IMR-90 (cell line): ENCODE data around the gene SH2D4B. TPM values are rescaled to one million over a fixed set of nuclear protein-coding genes. Genes with fewer than 3 reads are reported as not detected.

Experiments used
- ATAC-seq: fragments of 200-7000 bp; cut with Tn5 transposase; 2 replicates; pipeline ENCODE4 v1.9.1; 2020; ENCODE audit warnings: low read depth, mild to moderate bottlenecking, moderate library complexity
- BruUV-seq: library from RNA; stranded (reverse); fragments of 400-500 nt; replicated peaks from 2 replicates; lab custom pipeline; 2021; lab: Mats Ljungman, UMichigan
- CTCF ChIA-PET: fragments of 300-600 bp; formaldehyde crosslinking; extraction: SDS; loops from one replicate; lab custom pipeline; 2021; ENCODE audit warnings: antibody characterized with exemption; lab: Yijun Ruan, JAX
- POLR2A ChIA-PET: fragments of 300-600 bp; sonication (Branson Sonifier 250); formaldehyde crosslinking; loops from one replicate; lab custom pipeline; 2022; ENCODE audit warnings: antibody characterized with exemption; ENCODE audit not compliant: unreplicated experiment; lab: Charles Lee
- DNase-seq: peaks from one replicate; pipeline ENCODE4 v3.0.0; 2013
- H2AFZ ChIP-seq: replicated peaks from 2 replicates; pipeline ENCODE3; 2013; ENCODE audit warnings: low read length, mild to moderate bottlenecking; ENCODE audit not compliant: poor library complexity
- H2AK5ac ChIP-seq: 2 replicates; pipeline ENCODE4 v1.6.1; 2013; ENCODE audit warnings: low read depth, low read length, inconsistent platforms
- H2AK9ac ChIP-seq: replicated peaks from 2 replicates; pipeline ENCODE3; 2013; ENCODE audit warnings: mild to moderate bottlenecking, low read depth, low read length, moderate library complexity; ENCODE audit not compliant: poor library complexity
- H2BK120ac ChIP-seq: 2 replicates; pipeline ENCODE4 v1.6.1; 2013; ENCODE audit warnings: low read depth, low read length, inconsistent platforms
- H2BK15ac ChIP-seq: 3 replicates; pipeline ENCODE4 v1.6.1; 2013; ENCODE audit warnings: low read depth, low read length, inconsistent platforms
- H2BK20ac ChIP-seq: 2 replicates; pipeline ENCODE4 v1.6.1; 2013; ENCODE audit warnings: low read depth, mild to moderate bottlenecking, inconsistent platforms, low read length, moderate library complexity
- H2BK5ac ChIP-seq: 2 replicates; pipeline ENCODE4 v1.6.1; 2013; ENCODE audit warnings: mild to moderate bottlenecking, low read depth, low read length, inconsistent platforms; ENCODE audit not compliant: poor library complexity, severe bottlenecking
- H3K14ac ChIP-seq: replicated peaks from 2 replicates; pipeline ENCODE4 v1.6.1; 2013; ENCODE audit warnings: low read depth, low read length, inconsistent platforms
- H3K18ac ChIP-seq: 2 replicates; pipeline ENCODE4 v1.6.1; 2013; ENCODE audit warnings: low read depth, low read length, control low read depth
- H3K23ac ChIP-seq: 2 replicates; pipeline ENCODE4 v1.6.1; 2013; ENCODE audit warnings: low read depth, low read length, inconsistent platforms
- H3K27ac ChIP-seq: 2 replicates; pipeline ENCODE4 v1.5.1; 2013; ENCODE audit warnings: mild to moderate bottlenecking, control low read depth, low read length; ENCODE audit not compliant: insufficient read depth
- H3K27me3 ChIP-seq: 2 replicates; pipeline ENCODE4 v1.6.1; 2013; ENCODE audit warnings: low read length; ENCODE audit not compliant: control insufficient read depth, insufficient read depth
- H3K36me3 ChIP-seq: 2 replicates; pipeline ENCODE4 v1.6.1; 2013; ENCODE audit warnings: low read length, mixed read lengths; ENCODE audit not compliant: control insufficient read depth, insufficient read depth
- H3K4ac ChIP-seq: 2 replicates; pipeline ENCODE4 v1.6.1; 2013; ENCODE audit warnings: low read depth, low read length, inconsistent platforms
- H3K4me1 ChIP-seq: 2 replicates; pipeline ENCODE4 v1.6.1; 2013; ENCODE audit warnings: low read length, mixed read lengths; ENCODE audit not compliant: control insufficient read depth, insufficient read depth
- H3K4me2 ChIP-seq: 2 replicates; pipeline ENCODE4 v1.6.1; 2013; ENCODE audit warnings: low read depth, mild to moderate bottlenecking, control low read depth, low read length, moderate library complexity
- H3K4me3 ChIP-seq: 2 replicates; pipeline ENCODE4 v1.5.1; 2013; ENCODE audit warnings: low read depth, mild to moderate bottlenecking, control low read depth, low read length, moderate library complexity; ENCODE audit not compliant: insufficient read depth
- H3K56ac ChIP-seq: 2 replicates; pipeline ENCODE4 v1.6.1; 2013; ENCODE audit warnings: low read length, inconsistent platforms; ENCODE audit not compliant: insufficient read depth; ENCODE audit errors: extremely low read depth
- H3K79me1 ChIP-seq, 2 experiments: 2 replicates each; pipeline ENCODE4 v1.6.1; 2013; ENCODE audit warnings: low read length in 2 of 2, inconsistent platforms in 1 of 2, low read depth in 1 of 2
- H3K9ac ChIP-seq: 2 replicates; pipeline ENCODE4 v1.6.1; 2013; ENCODE audit warnings: low read depth, low read length, control low read depth
- H3K9me1 ChIP-seq: 2 replicates; pipeline ENCODE4 v1.6.1; 2013; ENCODE audit warnings: low read length, inconsistent platforms; ENCODE audit not compliant: insufficient read depth
- H3K9me3 ChIP-seq: 2 replicates; pipeline ENCODE4 v1.6.1; 2013; ENCODE audit warnings: low read length; ENCODE audit not compliant: control insufficient read depth, insufficient read depth
- H4K20me1 ChIP-seq: 2 replicates; pipeline ENCODE4 v1.6.1; 2013; ENCODE audit warnings: low read length, inconsistent platforms; ENCODE audit not compliant: insufficient read depth
- H4K5ac ChIP-seq: 2 replicates; pipeline ENCODE4 v1.6.1; 2013; ENCODE audit warnings: mild to moderate bottlenecking, low read depth, low read length, control low read depth
- H4K8ac ChIP-seq, 2 experiments: 2 replicates each; pipeline ENCODE4 v1.6.1; 2013; ENCODE audit warnings: low read depth in 2 of 2, low read length in 2 of 2, control low read depth in 1 of 2, inconsistent platforms in 1 of 2
- H4K91ac ChIP-seq: 2 replicates; pipeline ENCODE4 v1.6.1; 2013; ENCODE audit warnings: low read depth, low read length, inconsistent platforms; ENCODE audit not compliant: insufficient read depth
- BHLHE40 ChIP-seq: fragments of 150-350 bp; IDR thresholded peaks from 2 replicates; pipeline ENCODE4 v1.6.1; 2016; ENCODE audit warnings: mild to moderate bottlenecking, low read depth, low read length
- MAFK ChIP-seq: IDR thresholded peaks from 2 replicates; pipeline ENCODE4 v1.6.1; 2012; ENCODE audit warnings: low read depth, low read length, improper control_type of control experiment
- MAZ ChIP-seq: IDR thresholded peaks from 2 replicates; pipeline ENCODE4 v1.6.1; 2012; ENCODE audit warnings: low read depth, mild to moderate bottlenecking, low read length, improper control_type of control experiment, moderate library complexity, borderline replicate concordance
- MXI1 ChIP-seq: IDR thresholded peaks from 2 replicates; pipeline ENCODE4 v1.6.1; 2012; ENCODE audit warnings: low read depth, mild to moderate bottlenecking, low read length, moderate library complexity, borderline replicate concordance
- POLR2A ChIP-seq: IDR thresholded peaks from 2 replicates; pipeline ENCODE4 v1.6.1; 2012; ENCODE audit warnings: mild to moderate bottlenecking, low read depth, low read length
- RCOR1 ChIP-seq: IDR thresholded peaks from 2 replicates; pipeline ENCODE4 v1.6.1; 2012; ENCODE audit warnings: mild to moderate bottlenecking, low read length, improper control_type of control experiment; ENCODE audit not compliant: insufficient replicate concordance
- RFX5 ChIP-seq: IDR thresholded peaks from 2 replicates; pipeline ENCODE4 v1.8.0; 2012; ENCODE audit warnings: low read depth, mild to moderate bottlenecking, low read length, moderate library complexity
- SMC3 ChIP-seq: fragments of 150-350 bp; IDR thresholded peaks from 2 replicates; pipeline ENCODE4 v1.6.1; 2016; ENCODE audit warnings: low read depth, mild to moderate bottlenecking, antibody characterized with exemption, low read length, moderate library complexity
- WGBS, 2 experiments: methylation state at CpG; one replicate each; pipeline versions ENCODE4 v1.1.5 to v1.1.7; 2013; ENCODE audit warnings: missing lambda C conversion rate in 2 of 2; ENCODE audit not compliant: insufficient read length in 1 of 2; ENCODE audit errors: extremely low coverage in 2 of 2; 5-methylcytosine and 5-hydroxymethylcytosine counted together
- dilution Hi-C: fragments of 300-500 bp; cut with HindIII; formaldehyde crosslinking; loops from one replicate; pipeline ENCODE4 v1.14.3; 2018; ENCODE audit warnings: low sequenced_read_pairs; ENCODE audit not compliant: unreplicated experiment
- in situ Hi-C: fragments of 300-500 bp; cut with MboI; formaldehyde crosslinking; loops from 3 replicates; pipeline ENCODE4 v1.14.3; 2019; ENCODE audit warnings: low sequenced_read_pairs, inconsistent platforms, mixed read lengths
- intact Hi-C: fragments of 100-400 bp; cut with micrococcal nuclease; formaldehyde crosslinking; loops from 2 replicates; pipeline ENCODE4 v1.10.0; 2022
- polyA plus RNA-seq, 3 experiments: library from polyadenylated mRNA; depleted of rRNA; stranded (reverse); fragments of >200 nt; gene quantifications; 2 replicates each; pipeline ENCODE4 v1.2.3, GENCODE V29; 2012; ENCODE audit warnings: low replicate concordance in 1 of 3
- total RNA-seq: library from RNA; depleted of rRNA; stranded (reverse); fragments of >200 nt; gene quantifications from 2 replicates; pipeline ENCODE4 v1.2.3, GENCODE V29; 2012
- TF ChIP-seq, protein P1 (sequence below): fragments of 150-350 bp; IDR thresholded peaks from 2 replicates; pipeline ENCODE4 v1.6.1; 2016; ENCODE audit warnings: low read depth, mild to moderate bottlenecking, low read length, moderate library complexity, borderline replicate concordance
- TF ChIP-seq, protein P2 (sequence below): conservative IDR thresholded peaks from 2 replicates; pipeline ENCODE4 v1.5.1; 2012; ENCODE audit warnings: mild to moderate bottlenecking, low read depth, low read length, improper control_type of control experiment

SH2D4B gene
- total and polyA plus RNA-seq, 2 of the 4 experiments (the other 2 are of a cell fraction): not detected

DNA sequence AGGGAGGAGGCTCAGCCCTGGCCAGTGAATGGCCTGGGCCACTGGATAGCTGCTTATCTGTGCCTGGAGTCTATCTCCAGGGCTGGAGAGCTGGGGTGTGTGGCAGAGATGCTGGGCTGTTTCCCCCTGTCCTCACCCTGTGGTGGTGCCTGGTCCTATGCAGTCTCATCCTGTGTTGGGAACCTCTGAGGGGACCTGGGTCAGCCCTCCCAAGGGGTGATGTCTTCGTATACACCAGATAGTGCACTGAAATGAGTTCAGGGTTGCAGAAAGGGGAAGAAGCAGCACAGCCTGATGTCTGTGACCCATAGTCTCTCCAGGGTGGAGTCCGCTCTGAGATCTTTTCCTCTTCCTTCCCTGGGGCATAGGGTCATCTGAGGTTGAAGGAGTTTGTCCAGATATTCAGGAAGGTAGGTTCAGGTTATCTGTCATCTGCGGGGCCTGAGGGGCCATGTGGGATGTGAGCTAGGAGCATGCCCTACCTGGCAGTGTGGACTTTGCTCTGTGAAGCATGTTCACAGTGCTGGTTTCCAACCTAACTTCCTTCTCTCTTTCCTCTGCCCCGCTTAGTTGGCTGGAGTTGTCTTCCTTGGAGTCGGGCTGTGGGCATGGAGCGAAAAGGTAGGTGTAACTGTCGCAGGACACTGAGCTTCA lies 33.4 kb upstream of the SH2D4B start (continued):
- no peak for TF ChIP-seq SMC3

DNA sequence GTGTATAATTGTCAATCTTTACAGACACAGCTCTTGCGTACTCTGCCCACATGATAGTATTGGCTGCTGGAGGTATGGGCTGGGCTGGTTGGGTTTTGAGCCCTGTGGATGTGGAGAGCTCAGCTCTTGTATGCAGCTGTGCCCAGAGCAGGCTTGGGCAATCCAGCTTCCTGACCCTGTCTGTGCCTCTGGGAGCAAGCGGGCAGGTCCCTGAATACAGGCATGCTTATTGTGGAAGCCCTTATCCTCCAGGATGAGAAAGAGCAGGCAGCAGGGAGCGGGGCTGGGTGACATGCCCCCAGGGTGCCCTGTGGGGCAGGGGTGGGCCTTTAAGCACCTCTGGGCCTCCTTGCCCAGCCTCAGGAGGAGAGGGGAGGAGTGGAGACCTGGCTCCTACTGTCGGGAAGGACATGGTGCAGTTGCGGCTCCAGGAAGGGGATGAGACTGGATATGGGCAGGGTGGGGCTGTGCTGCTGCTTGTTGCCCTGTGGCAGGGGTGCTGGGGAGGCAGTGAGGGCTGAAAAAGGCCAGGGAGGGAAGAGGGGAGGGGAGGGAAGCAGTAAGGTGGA lies 32.7 kb upstream of the SH2D4B start:
- peak overlapping the region; percentile 91 for H2AK5ac ChIP-seq
- ChIA-PET CTCF (interaction anchor here (0.5 to 3.5 kb wide), 10 partner anchors 9 to 124 kb away, joined by 3 to 32 read pairs (median 6); no protein-coding TSS in a partner anchor), POLR2A (interaction anchor here (1.4 kb wide), 1 partner anchor 46 kb away, joined by 3 read pairs; no protein-coding TSS in a partner anchor)
- 0 out of 2 replicates have a peak overlapping the region, but pooled peaks have one; percentile 1 for H2BK20ac ChIP-seq
- H2BK120ac ChIP-seq: peak overlapping the region; percentile 77
- H3K27me3 ChIP-seq: no peaks in the 10 kb centered on the region
- peak overlapping the region; percentile 71 for H3K23ac ChIP-seq
- dilution Hi-C loops: no loop called here
- no peak overlapping the region for H3K4me2 ChIP-seq
- peak overlapping the region; percentile 32; the same call in 1 of the 2 replicates for H3K14ac ChIP-seq
- ATAC-seq: no peak
- H3K56ac ChIP-seq: no peak overlapping the region
- no TSS peak for BruUV-seq
- H3K18ac ChIP-seq: no peak overlapping the region
- H2AFZ ChIP-seq: peak overlapping the region; percentile 82
- no peak for DNase-seq
- peak overlapping the region; percentile 81 for H4K91ac ChIP-seq
- H3K36me3 ChIP-seq: peaks cover 7% of the 10 kb centered on the region; the same call in 1 of the 2 replicates
- intact Hi-C loops: loop anchor here (1.0 to 2.0 kb wide), 3 partner anchors 50 to 116 kb away; no protein-coding TSS in a partner anchor
- H2AK9ac ChIP-seq: peak overlapping the region; percentile 89
- H4K20me1 ChIP-seq: peaks cover 7% of the 10 kb centered on the region; the same call in 1 of the 2 replicates
- peak overlapping the region; percentile 86 for H3K4ac ChIP-seq
- WGBS, 2 experiments: 80% methylated on average over 1 of the region's 5 CpGs; no CpG with 5 or more reads in 1 of the 2 experiments
- peaks cover 45% of the 10 kb centered on the region for H3K9me1 ChIP-seq
- in situ Hi-C loops: loop anchor here (5.0 kb wide), 1 partner anchor 48 kb away; no protein-coding TSS in a partner anchor
- peaks cover 30 to 82% of the 10 kb centered on the region in 2 experiments for H3K79me1 ChIP-seq
- no peak overlapping the region for H4K5ac ChIP-seq
- peak overlapping the region in 1 of 2 experiments; percentile 77; a peak in 2 of 4 replicates for H4K8ac ChIP-seq
- H3K27ac ChIP-seq: peak overlapping the region; percentile 11; the same call in 1 of the 2 replicates
- peak overlapping the region; percentile 10 for H2BK5ac ChIP-seq
- 0 out of 3 replicates have a peak overlapping the region, but pooled peaks have one; percentile 72 for H2BK15ac ChIP-seq
- no peak overlapping the region for H3K4me3 ChIP-seq
- no peak overlapping the region for H3K9ac ChIP-seq
- no peaks in the 10 kb centered on the region for H3K9me3 ChIP-seq
- H3K4me1 ChIP-seq: peaks cover 39% of the 10 kb centered on the region
- TF ChIP-seq, protein P1, sequence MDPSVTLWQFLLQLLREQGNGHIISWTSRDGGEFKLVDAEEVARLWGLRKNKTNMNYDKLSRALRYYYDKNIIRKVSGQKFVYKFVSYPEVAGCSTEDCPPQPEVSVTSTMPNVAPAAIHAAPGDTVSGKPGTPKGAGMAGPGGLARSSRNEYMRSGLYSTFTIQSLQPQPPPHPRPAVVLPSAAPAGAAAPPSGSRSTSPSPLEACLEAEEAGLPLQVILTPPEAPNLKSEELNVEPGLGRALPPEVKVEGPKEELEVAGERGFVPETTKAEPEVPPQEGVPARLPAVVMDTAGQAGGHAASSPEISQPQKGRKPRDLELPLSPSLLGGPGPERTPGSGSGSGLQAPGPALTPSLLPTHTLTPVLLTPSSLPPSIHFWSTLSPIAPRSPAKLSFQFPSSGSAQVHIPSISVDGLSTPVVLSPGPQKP: no peak
- no peak for TF ChIP-seq POLR2A
- TF ChIP-seq MAFK: no peak
- TF ChIP-seq BHLHE40: no peak
- no peak for TF ChIP-seq MXI1
- TF ChIP-seq RCOR1: no peak
- TF ChIP-seq MAZ: no peak
- no peak for TF ChIP-seq RFX5
- TF ChIP-seq, protein P2, sequence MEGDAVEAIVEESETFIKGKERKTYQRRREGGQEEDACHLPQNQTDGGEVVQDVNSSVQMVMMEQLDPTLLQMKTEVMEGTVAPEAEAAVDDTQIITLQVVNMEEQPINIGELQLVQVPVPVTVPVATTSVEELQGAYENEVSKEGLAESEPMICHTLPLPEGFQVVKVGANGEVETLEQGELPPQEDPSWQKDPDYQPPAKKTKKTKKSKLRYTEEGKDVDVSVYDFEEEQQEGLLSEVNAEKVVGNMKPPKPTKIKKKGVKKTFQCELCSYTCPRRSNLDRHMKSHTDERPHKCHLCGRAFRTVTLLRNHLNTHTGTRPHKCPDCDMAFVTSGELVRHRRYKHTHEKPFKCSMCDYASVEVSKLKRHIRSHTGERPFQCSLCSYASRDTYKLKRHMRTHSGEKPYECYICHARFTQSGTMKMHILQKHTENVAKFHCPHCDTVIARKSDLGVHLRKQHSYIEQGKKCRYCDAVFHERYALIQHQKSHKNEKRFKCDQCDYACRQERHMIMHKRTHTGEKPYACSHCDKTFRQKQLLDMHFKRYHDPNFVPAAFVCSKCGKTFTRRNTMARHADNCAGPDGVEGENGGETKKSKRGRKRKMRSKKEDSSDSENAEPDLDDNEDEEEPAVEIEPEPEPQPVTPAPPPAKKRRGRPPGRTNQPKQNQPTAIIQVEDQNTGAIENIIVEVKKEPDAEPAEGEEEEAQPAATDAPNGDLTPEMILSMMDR: no peak
- no peak for TF ChIP-seq SMC3
